Measurements from ENCODE around the gene FOXF2.

GRCh38 chr6:1407499-1407990 lies 18.2 kb downstream of the FOXF2 start:
- TF ChIP-seq GATA3 (IDR thresholded peaks at IDR 0.05; ENCODE audit: low read depth, low read length) (no peak), GATA2 (IDR thresholded peaks at IDR 0.05; ENCODE audit: low read depth, low read length) (no peak)

Data from SH-SY5Y (cell line).